ENCODE results near the gene FBXW8. TPM values are rescaled to one million over a fixed set of nuclear protein-coding genes. Genes with fewer than 3 reads are reported as not detected.

The FBXW8 gene
- total and polyA plus RNA-seq, 2 donors, result 8.6 to 15.6 TPM

GRCh38 chr12:117026343-117026742 is 115.6 kb downstream of the FBXW8 start:
- Histone ChIP-seq H3K27ac (ENCODE audit: low read depth) (no peak overlapping the region), H3K4me3 (ENCODE audit: low read depth, low read length) (no peak overlapping the region), H3K36me3 (ENCODE audit: insufficient read depth) (no peaks in the 10 kb centered on the region), H3K4me1 (ENCODE audit: insufficient read depth) (no peaks in the 10 kb centered on the region)
- DNase-seq (ENCODE audit: extremely low spot score), result no peak
- 82% methylated on average over 4 of the region's 4 CpGs for WGBS

- WGBS, result 87% methylated on average over 8 of the region's 8 CpGs
- DNase-seq (ENCODE audit: extremely low spot score), result no peak
- Histone ChIP-seq H3K36me3 (ENCODE audit: insufficient read depth) (no peaks in the 10 kb centered on the region), H3K4me3 (ENCODE audit: low read depth, low read length) (no peak overlapping the region), H3K4me1 (ENCODE audit: insufficient read depth) (no peaks in the 10 kb centered on the region), H3K27ac (ENCODE audit: low read depth) (no peak overlapping the region)
These were observed 116.1 kb downstream of the FBXW8 start for GRCh38 chr12:117026921-117027250.

- no peak overlapping the region for H3K27ac ChIP-seq (ENCODE audit: low read depth)
- 93% methylated on average over 38 of the region's 38 CpGs for WGBS
- H3K36me3 ChIP-seq (ENCODE audit: insufficient read depth), result no peaks in the 10 kb centered on the region
- no peak for DNase-seq (ENCODE audit: extremely low spot score)
- no peaks in the 10 kb centered on the region for H3K4me1 ChIP-seq (ENCODE audit: insufficient read depth)
- H3K4me3 ChIP-seq (ENCODE audit: low read depth, low read length), result no peak overlapping the region
These were observed 116.7 kb downstream of the FBXW8 start for GRCh38 chr12:117027251-117028086.

GRCh38 chr12:117028254-117028653 is 117.5 kb downstream of the FBXW8 start:
- H3K27ac ChIP-seq (ENCODE audit: low read depth), result no peak overlapping the region
- WGBS, result 91% methylated on average over 14 of the region's 14 CpGs
- H3K36me3 ChIP-seq (ENCODE audit: insufficient read depth), result no peaks in the 10 kb centered on the region
- DNase-seq (ENCODE audit: extremely low spot score), result no peak
- H3K4me1 ChIP-seq (ENCODE audit: insufficient read depth), result no peaks in the 10 kb centered on the region
- no peak overlapping the region for H3K4me3 ChIP-seq (ENCODE audit: low read depth, low read length)

- H3K36me3 ChIP-seq (ENCODE audit: insufficient read depth), result no peaks in the 10 kb centered on the region
- no peak overlapping the region for H3K4me3 ChIP-seq (ENCODE audit: low read depth, low read length)
- no peaks in the 10 kb centered on the region for H3K4me1 ChIP-seq (ENCODE audit: insufficient read depth)
- no peak for DNase-seq (ENCODE audit: extremely low spot score)
- H3K27ac ChIP-seq (ENCODE audit: low read depth), result no peak overlapping the region
- WGBS, result 78% methylated on average over 19 of the region's 19 CpGs
These were observed 119.6 kb downstream of the FBXW8 start for GRCh38 chr12:117030187-117030900.

GRCh38 chr12:117031843-117032592 is 121.3 kb downstream of the FBXW8 start:
- H3K4me1 ChIP-seq (ENCODE audit: insufficient read depth), result no peaks in the 10 kb centered on the region
- H3K4me3 ChIP-seq (ENCODE audit: low read depth, low read length), result no peak overlapping the region
- H3K36me3 ChIP-seq (ENCODE audit: insufficient read depth), result no peaks in the 10 kb centered on the region
- 89% methylated on average over 17 of the region's 17 CpGs for WGBS
- no peak overlapping the region for H3K27ac ChIP-seq (ENCODE audit: low read depth)
- DNase-seq (ENCODE audit: extremely low spot score), result no peak

- H3K4me3 ChIP-seq (ENCODE audit: low read depth, low read length), result no peak overlapping the region
- H3K4me1 ChIP-seq (ENCODE audit: insufficient read depth), result no peaks in the 10 kb centered on the region
- H3K36me3 ChIP-seq (ENCODE audit: insufficient read depth), result peaks cover 1% of the 10 kb centered on the region
- DNase-seq (ENCODE audit: extremely low spot score), result no peak
- H3K27ac ChIP-seq (ENCODE audit: low read depth), result no peak overlapping the region
- WGBS, result 29% methylated on average over 34 of the region's 34 CpGs
These were observed 122.0 kb downstream of the FBXW8 start for GRCh38 chr12:117032593-117033381.

- H3K4me3 ChIP-seq (ENCODE audit: low read depth, low read length), result no peak overlapping the region
- H3K4me1 ChIP-seq (ENCODE audit: insufficient read depth), result no peaks in the 10 kb centered on the region
- DNase-seq (ENCODE audit: extremely low spot score), result peak; percentile 43
- H3K36me3 ChIP-seq (ENCODE audit: insufficient read depth), result peaks cover 1% of the 10 kb centered on the region
- 52% methylated on average over 24 of the region's 24 CpGs for WGBS
- H3K27ac ChIP-seq (ENCODE audit: low read depth), result no peak overlapping the region
These were observed 122.9 kb downstream of the FBXW8 start for GRCh38 chr12:117033382-117034221.

- 79% methylated on average over 10 of the region's 10 CpGs for WGBS
- Histone ChIP-seq H3K27ac (ENCODE audit: low read depth) (peak overlapping the region; percentile 7), H3K4me3 (ENCODE audit: low read depth, low read length) (no peak overlapping the region), H3K4me1 (ENCODE audit: insufficient read depth) (no peaks in the 10 kb centered on the region), H3K36me3 (ENCODE audit: insufficient read depth) (peaks cover 1% of the 10 kb centered on the region)
- DNase-seq (ENCODE audit: extremely low spot score), result no peak
These were observed 123.5 kb downstream of the FBXW8 start for GRCh38 chr12:117034249-117034648.

GRCh38 chr12:117034701-117035151 is 124.0 kb downstream of the FBXW8 start:
- Histone ChIP-seq H3K36me3 (ENCODE audit: insufficient read depth) (peaks cover 1% of the 10 kb centered on the region), H3K27ac (ENCODE audit: low read depth) (peak overlapping the region; percentile 7), H3K4me1 (ENCODE audit: insufficient read depth) (no peaks in the 10 kb centered on the region), H3K4me3 (ENCODE audit: low read depth, low read length) (no peak overlapping the region)
- DNase-seq (ENCODE audit: extremely low spot score), result no peak
- WGBS, result 86% methylated on average over 17 of the region's 17 CpGs

- Histone ChIP-seq H3K36me3 (ENCODE audit: insufficient read depth) (peaks cover 1% of the 10 kb centered on the region), H3K27ac (ENCODE audit: low read depth) (no peak overlapping the region), H3K4me3 (ENCODE audit: low read depth, low read length) (no peak overlapping the region), H3K4me1 (ENCODE audit: insufficient read depth) (no peaks in the 10 kb centered on the region)
- DNase-seq (ENCODE audit: extremely low spot score), result no peak
- WGBS, result 77% methylated on average over 8 of the region's 8 CpGs
These were observed 124.5 kb downstream of the FBXW8 start for GRCh38 chr12:117035287-117035686.

- H3K4me1 ChIP-seq (ENCODE audit: insufficient read depth), result no peaks in the 10 kb centered on the region
- H3K36me3 ChIP-seq (ENCODE audit: insufficient read depth), result peaks cover 1% of the 10 kb centered on the region
- no peak overlapping the region for H3K4me3 ChIP-seq (ENCODE audit: low read depth, low read length)
- WGBS, result 87% methylated on average over 9 of the region's 9 CpGs
- no peak overlapping the region for H3K27ac ChIP-seq (ENCODE audit: low read depth)
- no peak for DNase-seq (ENCODE audit: extremely low spot score)
These were observed 125.3 kb downstream of the FBXW8 start for GRCh38 chr12:117036046-117036445.
